T1000 (cell line): Measurements from ENCODE around the gene SCFD2.
"Not testable (repeated sequence)": the region's sequence is repeated elsewhere in the genome, so short reads cannot be mapped to it uniquely, and the experiment has no call there.

Experiments used
- DNase-seq: peaks from one replicate; lab custom pipeline; 2025; ENCODE audit warnings: mixed read lengths; lab: John Stamatoyannopoulos, UW

The SCFD2 gene

DNA sequence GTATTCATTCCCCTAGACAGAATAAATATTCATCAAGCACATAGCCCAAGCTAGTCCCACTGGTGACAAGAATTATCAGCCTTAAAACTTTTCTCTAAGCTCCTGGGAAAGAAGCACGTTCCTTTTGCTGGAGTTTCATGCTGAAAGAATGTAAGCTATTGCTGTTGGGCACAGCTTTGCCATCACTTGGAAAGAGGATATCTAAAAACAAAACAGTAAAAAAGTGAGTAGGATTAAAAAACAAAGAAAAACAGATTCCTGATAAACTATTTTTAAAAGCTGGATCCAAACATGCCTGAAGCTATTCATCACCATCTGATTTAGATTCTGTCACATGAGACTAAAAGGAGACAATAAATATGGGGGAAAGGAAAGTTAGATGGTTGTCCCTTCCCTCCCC, 176.8 kb downstream of the SCFD2 start:
- DNase-seq = no peak

DNA sequence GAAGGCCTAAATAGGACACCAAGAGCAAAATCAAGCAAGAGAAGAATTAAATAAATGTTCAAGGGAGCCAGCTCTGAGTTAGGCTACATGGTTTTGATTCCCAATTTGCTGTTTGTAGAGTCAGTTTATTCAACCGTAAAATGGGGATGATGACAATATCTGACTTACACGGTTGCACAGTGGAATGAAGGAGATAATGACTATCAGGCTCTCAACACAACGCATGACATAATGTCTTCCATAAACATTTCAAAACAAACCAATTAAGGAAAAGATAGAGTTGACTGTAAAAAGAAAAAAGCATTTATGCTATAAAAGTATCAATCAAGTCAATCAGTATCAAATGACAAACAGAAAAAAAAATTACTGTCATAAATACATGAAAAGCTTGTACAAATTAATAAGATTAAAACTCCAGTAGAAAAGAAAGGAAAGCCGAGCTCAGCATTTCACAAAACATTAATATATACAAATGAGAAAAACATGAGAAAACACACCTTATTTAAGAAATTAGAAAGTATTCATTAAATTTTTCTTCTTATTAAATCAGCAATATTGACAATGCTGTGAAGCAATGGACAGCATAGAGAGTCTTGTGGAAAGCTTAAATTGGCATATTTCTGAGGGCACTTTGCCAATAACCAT, 179.0 kb downstream of the SCFD2 start:
- no peak for DNase-seq

DNA sequence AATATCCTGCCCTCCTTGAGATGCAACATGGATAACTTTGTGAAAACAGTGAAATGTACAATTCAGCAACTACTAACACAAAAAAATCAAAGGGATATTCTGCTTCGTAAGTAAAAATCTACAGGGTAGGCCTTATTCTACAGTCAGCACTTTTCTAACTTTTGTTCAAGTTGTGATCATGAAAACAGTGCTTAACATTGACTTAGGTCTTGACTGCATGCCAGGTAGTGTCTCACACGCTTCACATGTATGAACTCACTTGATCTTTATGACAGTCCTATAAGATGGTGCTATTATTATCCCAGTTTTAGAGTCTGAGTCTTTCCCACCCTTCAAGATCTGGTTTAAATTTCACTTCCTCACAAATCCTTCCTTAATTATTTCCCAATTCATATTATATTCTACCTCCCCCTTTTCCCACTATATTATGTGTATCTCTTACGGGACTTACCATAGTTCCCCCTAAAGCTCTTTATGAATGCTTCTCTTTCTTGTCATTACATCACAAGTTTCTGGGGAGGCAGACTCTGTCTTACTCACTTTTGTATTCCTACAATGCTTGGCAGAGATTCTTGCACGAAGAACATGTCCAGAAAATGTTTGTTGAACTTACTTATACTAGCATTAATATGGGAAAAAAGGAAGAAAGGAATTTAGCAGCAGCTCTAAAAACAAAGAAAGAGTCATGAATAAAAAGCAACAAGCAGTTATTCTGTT, 179.8 kb downstream of the SCFD2 start:
- no peak for DNase-seq

DNA sequence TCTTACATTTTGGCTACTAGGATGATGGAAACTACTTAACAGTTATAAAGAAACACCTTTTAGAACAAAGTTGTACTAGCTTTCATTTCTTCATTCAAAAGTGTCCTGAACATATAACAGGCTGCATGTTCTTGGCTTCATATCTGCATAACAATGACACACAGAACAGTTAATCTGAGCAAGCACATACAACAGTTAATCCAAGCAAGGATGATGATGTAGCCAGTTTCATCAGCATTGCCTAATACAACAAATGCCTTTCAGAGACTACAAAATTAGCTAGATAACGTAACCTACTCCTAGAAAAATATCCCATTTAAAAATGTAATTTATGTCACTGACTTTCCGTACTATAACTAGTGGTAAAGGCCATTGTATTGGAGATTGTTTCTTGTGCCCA, 182.1 kb downstream of the SCFD2 start:
- no peak for DNase-seq

DNA sequence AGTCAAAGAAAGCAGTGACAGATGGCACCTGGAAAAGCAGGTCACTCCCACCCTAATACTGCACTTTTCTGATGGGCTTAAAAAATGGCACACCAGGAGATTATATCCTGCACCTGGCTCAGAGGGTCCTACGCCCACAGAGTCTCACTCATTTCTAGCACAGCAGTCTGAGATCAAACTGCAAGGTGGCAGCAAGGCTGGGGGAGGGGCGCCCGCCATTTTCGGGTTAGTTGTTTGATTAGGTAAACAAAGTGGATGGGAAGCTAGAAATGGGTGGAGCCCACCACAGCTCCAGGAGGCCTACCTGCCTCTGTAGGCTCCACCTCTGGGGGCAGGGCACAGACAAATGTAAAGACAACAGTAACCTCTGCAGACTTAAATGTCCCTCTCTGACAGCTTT, 188.1 kb downstream of the SCFD2 start:
- not testable (repeated sequence) for DNase-seq

DNA sequence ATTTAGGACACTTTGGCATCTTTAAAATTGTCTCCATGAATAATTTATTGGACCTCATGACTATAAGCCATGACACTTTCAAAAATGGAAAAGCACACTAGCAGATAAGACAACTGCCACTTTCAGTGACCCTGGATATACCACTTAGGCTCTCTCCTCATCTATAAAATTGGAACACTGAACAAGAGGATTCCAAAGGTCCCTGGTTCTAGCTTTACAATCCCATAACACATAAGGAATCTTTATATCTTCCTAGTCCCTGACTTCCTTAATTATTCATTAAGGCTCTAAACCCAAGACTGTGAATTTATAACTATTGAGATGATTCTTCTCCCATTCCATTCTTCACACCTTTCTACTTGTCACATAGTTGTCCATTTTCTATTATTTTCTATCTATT, 190.2 kb downstream of the SCFD2 start:
- DNase-seq = no peak

DNA sequence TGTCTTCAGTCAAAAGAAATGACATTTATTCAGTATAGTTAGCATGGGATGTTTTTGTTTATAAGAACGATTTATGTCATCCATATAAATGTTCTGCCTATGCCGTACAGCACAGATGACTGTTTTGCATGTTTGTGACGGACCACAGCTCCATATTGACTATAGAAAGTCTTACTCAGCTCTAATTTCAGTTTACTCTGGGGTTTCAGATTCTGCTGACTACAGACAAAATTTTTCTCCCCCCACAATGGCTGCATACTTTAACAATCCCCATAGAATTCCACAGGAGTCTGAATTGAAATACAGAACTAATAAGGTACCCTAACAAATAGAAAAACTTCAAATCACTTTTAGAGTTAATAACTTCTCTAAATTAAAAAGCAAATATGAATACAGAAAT, 191.0 kb downstream of the SCFD2 start:
- DNase-seq = no peak

DNA sequence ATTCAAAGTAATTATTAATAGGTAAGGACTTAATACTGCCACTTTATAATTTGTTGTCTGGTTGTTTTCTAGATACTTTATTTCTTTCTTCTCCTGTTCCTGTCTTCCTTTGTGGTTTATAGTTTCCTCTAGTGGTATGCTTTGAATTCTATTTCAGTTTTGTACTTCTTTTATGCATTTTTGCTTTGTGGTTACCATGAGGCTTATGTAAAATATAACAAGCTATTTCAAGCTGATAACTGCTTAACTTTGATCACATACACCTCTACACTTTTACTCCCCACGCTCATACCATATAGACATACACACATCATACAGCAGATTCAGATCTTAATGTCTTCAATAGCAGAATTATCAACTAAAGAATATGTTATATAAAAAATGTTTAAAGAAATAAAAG, 192.3 kb downstream of the SCFD2 start:
- DNase-seq = no peak

DNA sequence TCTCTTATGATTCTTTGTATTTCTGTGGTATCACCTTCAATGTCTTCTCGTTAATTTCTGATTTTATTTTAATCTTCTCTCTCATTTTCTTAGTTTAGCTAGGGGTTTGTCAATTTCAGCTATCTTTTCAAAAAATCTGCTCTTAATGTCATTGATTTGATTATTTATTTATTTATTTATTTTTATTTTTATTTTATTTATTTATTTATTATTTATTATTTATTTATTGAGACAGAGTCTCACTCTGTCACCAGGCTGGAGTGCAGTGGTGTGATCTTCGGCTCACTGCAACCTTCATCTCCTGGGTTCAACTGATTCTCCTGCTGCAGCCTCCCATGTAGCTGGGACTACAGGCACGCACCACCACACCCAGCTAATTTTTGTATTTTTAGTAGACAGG, 194.1 kb downstream of the SCFD2 start:
- DNase-seq = no peak

DNA sequence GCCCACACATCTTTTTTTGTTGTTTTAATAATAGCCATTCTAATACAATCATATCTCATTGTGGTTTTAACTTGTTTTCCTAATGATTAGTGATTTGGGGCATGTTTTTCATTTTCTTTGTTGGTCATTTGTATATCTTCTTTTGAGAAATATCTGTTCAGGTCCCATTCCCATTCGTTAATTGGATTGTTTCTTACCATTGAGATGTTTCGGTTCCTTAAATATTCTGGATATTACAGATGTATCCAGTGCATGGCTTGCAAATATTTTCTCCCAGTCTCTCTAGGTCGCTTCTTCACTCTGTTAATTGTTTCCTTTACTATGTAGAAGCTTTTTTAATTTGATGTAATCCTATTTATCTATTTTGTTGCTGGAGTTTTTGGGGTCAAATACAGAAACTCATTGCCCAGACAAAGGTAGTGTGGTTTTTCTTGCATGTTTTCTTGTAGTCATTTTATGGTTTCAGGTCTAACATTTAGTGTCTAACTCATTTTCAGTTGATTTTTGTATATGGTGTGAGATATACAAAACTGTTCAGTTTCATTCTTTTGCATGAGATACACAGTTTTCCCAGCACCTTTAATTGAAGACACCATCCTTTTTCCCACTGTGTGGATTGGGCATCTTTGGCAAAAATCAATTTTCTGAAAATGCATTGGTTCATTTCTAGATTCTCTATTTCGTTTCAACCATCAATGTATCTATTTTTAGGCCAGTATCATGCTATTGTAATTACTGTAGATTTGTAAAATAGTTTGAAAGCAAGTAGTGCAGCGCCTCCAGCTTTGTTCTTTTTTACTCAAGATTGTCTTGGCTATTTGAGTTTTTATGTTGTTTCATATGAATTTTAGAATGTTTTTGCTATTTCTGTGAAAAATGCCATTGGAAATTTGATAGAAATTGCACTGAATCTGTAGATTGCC, 195.9 kb downstream of the SCFD2 start:
- DNase-seq = no peak

DNA sequence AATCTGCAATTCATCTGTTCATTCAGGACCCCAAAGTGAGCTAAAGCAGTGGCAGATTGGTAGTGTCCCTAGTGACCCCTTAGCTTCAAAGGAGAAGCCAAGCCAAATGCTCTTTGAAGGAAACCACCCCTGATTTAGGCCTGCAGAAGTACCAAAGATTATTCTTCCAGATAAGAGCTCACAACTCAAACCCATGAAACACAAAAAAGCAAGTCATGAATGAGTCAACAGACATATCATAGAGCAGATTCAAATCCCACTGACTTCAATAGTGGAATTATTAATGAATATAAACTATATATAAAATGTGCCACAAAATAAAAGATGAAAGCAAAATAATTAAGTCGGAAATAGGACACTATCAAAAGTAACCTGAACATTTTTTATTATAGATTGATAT, 197.6 kb downstream of the SCFD2 start:
- DNase-seq = no peak

DNA sequence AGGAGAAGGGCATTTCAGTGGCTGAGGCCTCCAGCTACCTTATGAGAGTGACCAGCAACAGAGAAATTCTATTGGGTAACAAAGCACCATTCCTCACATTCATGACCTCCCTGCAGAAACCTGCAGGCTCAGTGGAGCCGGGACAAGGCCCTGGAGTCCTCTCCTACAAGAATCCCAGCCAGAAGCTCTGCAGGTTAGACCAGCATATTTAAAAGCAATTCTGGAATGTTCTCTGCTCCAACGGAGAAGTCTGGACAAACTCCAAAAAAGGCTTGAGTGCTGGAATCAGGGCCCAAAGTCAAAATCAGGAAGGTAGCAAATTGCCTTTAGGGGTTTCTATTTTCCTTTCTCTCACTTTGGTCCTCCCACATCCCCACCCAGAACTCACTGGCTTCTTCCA, 202.9 kb downstream of the SCFD2 start:
- DNase-seq = no peak

DNA sequence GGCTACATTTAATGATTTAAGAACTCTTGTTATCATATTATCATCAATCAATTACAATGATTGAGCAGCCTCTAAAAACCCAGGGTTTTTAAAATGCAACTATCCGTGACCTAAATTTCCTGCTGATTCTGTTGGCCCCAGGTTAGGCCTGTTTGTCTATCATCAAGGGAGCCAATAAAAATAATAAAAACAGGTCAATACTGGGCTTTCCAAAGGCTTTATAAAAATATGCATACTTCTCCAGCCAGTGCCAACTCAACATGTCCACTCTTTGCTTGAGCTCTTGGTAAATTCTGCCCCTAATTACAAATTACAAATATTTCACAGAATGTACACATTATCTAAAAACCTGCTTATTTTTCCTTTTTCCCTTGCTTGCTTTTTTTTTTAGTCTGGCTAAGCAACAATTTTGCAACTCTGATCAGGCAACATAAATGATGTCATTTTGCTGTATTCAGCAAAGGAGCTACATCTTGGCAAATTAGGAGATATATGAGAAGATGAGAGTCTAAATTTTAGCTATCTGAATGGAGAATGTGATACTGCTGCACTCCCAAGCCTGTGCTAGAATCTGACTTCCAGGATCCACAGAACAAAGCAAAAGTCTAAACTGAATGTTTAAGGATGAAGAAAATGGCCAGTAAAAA, 204.0 kb downstream of the SCFD2 start:
- DNase-seq = no peak

DNA sequence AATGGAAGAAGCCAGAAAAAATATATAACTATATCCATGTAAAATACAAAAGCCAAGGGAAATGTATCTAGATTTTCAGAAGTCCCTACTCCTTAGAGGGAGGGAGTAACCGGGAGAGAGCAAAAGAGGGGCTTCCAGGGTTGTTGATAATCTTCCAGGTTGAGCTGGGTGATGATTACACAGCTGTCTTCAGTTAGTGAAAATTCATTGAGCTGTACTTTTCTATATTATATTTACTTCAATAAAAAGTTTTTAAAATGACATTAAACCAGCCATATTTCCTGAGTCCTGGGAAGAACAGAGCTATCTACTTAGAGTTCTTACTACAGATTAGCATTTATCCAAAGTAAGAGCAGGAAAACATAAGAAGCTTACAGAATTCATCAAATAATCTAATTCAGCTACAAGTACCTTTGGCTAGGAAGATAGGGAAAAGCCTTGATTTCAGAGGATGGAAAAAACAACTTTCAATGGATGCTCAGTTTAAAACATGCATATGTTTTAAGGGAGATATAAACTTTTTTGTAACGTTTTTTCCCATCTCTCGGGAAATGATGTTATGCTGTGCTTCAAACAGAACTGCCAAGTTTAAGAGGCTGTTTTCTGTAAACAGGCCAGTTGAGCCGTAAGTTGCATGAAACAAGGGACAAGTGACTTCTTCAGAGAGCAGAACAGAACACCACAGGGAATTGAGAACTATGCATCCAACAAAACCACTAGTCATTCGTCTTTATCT, 204.6 kb downstream of the SCFD2 start:
- no peak for DNase-seq

DNA sequence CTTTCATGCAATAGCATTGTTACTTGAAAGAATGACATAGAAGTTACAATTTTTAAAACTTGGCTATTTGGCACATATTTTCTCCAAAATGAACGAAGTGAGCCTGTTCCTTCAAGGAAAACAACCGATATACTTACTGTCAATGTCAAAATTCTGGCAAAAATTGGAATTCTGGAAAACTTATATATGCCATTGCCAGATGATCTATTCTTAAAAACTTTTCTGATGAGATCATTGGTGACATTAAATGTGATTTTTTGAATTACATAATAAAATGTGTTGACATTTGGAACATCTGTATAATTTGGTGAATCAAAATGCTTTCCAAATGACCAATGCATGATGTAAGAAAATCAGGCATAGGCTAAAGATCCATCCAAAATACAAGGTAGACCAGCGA, 209.0 kb downstream of the SCFD2 start:
- DNase-seq = no peak

DNA sequence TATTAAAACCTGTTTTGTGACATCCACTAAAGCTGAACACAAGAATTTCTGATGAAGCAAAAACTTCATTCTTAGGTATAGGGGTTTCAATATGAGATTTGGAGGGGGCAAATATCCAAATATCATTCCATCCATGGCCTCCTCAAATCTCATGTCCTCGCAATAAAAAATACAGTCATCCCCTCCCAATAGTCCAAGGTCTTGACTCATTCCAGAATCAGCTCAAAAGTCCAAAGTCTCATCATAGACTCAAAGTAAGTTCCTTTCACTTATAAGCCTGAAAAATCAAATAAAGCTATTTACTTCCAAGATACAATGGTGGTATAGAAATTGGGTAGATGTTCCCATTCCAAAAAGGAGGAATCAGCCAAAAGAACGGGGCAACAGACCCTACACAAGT, 213.4 kb downstream of the SCFD2 start:
- DNase-seq = no peak

DNA sequence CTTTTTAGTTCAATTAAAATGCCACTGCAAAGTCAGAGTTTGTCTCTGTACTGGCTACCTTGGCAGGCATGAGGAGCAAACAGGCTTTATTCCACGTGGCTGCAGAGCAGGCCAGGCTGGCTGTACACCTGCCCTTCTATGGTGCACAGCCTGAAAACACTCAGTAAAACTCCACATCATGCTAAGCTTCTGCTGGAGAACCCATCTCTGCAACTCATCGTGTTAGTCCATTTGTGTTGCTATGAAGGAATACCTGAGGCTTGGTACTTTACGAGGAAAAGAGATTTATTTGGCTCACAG, 214.4 kb downstream of the SCFD2 start:
- no peak for DNase-seq

DNA sequence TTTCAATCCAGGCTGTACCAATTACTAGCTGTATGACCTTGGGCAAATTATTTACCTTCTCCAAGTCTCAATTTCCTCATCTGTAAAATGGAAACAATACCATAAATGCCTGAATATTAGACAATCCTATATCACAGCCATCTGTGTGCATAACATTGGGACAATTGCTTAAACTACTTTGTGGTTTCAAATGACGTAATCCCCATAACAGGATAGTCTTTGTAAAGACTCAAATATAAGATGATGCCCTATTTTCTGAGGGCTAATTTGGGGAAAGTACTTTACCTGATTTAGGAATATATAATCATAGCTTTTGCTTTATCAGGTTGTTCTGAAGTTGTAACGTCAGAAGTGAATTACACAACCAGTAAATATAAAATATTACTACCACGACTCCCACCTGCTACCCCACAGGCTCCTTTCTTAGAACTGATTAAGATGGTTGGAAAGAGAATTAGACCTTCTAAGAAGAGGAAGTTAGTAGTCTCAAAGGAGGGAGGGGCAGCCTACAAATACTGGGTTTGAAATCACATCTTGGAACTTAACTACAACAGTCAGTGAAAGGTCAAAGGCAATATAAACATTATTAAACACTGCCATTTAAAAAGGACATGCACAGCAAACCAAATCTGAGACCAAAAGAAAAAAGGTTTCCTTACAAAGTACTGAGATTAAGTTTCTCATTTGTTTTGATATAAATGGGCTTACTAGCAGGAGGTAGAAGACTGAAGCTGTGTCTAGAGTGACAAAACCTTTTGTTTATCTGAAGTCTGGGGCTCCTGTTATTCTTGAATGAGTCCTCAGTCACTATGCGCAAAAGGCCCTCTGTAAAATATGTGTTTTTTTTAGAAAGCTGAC, 215.0 kb downstream of the SCFD2 start:
- no peak for DNase-seq

DNA sequence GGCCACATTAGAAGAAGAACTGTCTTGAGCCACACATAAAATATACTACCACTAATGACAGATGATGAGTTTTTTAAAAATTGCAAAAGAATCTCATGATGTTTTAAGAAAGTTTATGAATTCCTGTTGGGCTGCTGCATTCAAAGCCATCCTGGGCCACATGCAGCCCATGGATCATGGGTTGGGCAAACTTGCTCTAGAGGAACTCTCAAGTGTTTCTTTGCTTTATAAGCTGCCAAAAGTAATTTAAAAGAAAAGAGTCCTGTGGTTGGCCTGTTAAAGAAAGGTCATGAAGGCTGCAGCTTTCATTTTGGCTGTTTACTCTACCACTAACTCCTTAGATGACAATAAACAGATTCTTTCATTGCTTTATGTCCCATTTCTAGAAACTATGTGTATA, 218.2 kb downstream of the SCFD2 start:
- DNase-seq = no peak

DNA sequence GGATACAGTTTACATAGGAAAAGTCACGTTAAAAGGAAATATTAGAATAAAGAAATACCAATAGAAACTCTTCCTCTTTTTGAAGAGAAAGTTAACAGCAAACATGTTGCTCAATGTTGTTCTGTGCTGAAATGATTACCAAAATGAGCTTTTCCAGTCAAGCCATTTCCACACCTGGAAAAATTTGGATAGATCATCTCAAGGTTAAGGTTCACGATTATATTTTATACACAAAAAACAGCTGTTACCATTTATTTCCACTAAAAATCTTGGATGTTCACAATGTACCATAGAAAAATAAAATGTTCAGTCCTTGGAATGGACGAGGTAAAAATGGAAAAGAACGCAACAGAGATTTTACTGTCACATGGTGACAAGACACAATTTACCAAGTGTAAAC, 218.7 kb downstream of the SCFD2 start:
- no peak for DNase-seq

DNA sequence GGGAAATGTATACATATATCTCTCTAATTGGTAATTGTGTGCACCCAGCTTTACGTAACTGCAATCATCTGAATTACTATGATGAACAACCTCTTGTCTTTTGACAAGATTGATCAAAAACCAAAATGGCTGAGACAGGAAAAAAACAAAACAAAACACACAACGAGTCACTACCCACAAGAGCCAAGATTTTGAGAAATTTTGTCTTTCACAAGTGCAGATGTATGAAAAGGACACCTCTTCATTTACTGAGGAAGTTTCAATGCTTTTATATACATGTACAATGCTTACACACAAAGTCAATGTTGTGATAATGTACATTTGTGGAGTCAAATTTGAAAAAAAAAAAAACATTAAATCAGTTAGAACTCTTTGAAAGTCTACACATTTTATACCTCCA, 224.6 kb downstream of the SCFD2 start:
- no peak for DNase-seq
